HepG2 (cell line): Measurements from ENCODE around the gene ARHGAP25. TPM values are rescaled to one million over a fixed set of nuclear protein-coding genes. Genes with fewer than 3 reads are reported as not detected.

Experiments used
- ATF1 ChIP-seq: IDR thresholded peaks from 2 replicates; pipeline ENCODE4 v1.6.1; 2016; ENCODE audit warnings: mild to moderate bottlenecking, control low read depth
- CBFB ChIP-seq: sonication (generic); formaldehyde crosslinking; IDR thresholded peaks from 2 replicates; pipeline ENCODE4 v1.4.0; 2020; ENCODE audit warnings: missing genetic modification reagents
- CHCHD3 ChIP-seq: sonication (generic); formaldehyde crosslinking; IDR thresholded peaks from 2 replicates; pipeline ENCODE4 v1.8.0; 2022; ENCODE audit warnings: mild to moderate bottlenecking, missing genetic modification reagents, moderate library complexity
- ELF1 ChIP-seq: sonication (generic); formaldehyde crosslinking; IDR thresholded peaks from 2 replicates; pipeline ENCODE4 v1.4.0; 2020; ENCODE audit warnings: missing genetic modification reagents
- ERF ChIP-seq: IDR thresholded peaks from 2 replicates; pipeline ENCODE4 v1.6.1; 2018; ENCODE audit warnings: missing biosample characterization, missing genetic modification reagents
- FOXA3 ChIP-seq: IDR thresholded peaks from 2 replicates; pipeline ENCODE4 v1.6.1; 2016; ENCODE audit warnings: missing genetic modification reagents, missing compliant biosample characterization
- FOXP1 ChIP-seq, 2 experiments: fragments of 450-650 bp in 1 of 2; IDR thresholded peaks; 2 replicates each; pipeline ENCODE4 v1.6.1; 2017 to 2018; ENCODE audit warnings: antibody characterized with exemption in 1 of 2
- GABPA ChIP-seq, 2 experiments: IDR thresholded peaks; 2 replicates each; pipeline ENCODE4 v1.6.1; 2011 to 2016; ENCODE audit warnings: low read depth in 2 of 2, low read length in 1 of 2, missing biosample characterization in 1 of 2, missing genetic modification characterization in 1 of 2
- POGK ChIP-seq: sonication (generic); formaldehyde crosslinking; conservative IDR thresholded peaks from 2 replicates; pipeline ENCODE4 v1.8.0; 2022; ENCODE audit warnings: mild to moderate bottlenecking, moderate library complexity, missing genetic modification reagents
- SMAD1 ChIP-seq: sonication (generic); formaldehyde crosslinking; IDR thresholded peaks from 2 replicates; pipeline ENCODE4 v1.4.0; 2020; ENCODE audit warnings: missing genetic modification reagents, low read depth, mild to moderate bottlenecking, borderline replicate concordance
- TEAD3 ChIP-seq: optimal IDR thresholded peaks from 2 replicates; pipeline ENCODE3; 2016; ENCODE audit warnings: borderline replicate concordance
- TFAP4 ChIP-seq: sonication (generic); IDR thresholded peaks from 2 replicates; pipeline ENCODE4 v1.6.1; 2016; ENCODE audit warnings: low read depth, borderline replicate concordance
- ZBTB1 ChIP-seq: sonication (generic); formaldehyde crosslinking; IDR thresholded peaks from 2 replicates; pipeline ENCODE4 v1.4.0; 2020; ENCODE audit warnings: missing genetic modification reagents, borderline replicate concordance
- ZFP1 ChIP-seq: IDR thresholded peaks from 2 replicates; pipeline ENCODE4 v1.6.1; 2016
- ZNF329 ChIP-seq: sonication (generic); formaldehyde crosslinking; IDR thresholded peaks from 2 replicates; pipeline ENCODE4 v1.9.0; 2021; ENCODE audit warnings: low read depth, mild to moderate bottlenecking, missing genetic modification reagents
- ZNF331 ChIP-seq: sonication (generic); formaldehyde crosslinking; IDR thresholded peaks from 2 replicates; pipeline ENCODE4 v1.4.0; 2020; ENCODE audit warnings: missing genetic modification reagents
- ZSCAN9 ChIP-seq: IDR thresholded peaks from 2 replicates; pipeline ENCODE4 v1.6.1; 2016; ENCODE audit warnings: borderline replicate concordance
- ZZZ3 ChIP-seq: sonication (generic); formaldehyde crosslinking; IDR thresholded peaks from 2 replicates; pipeline ENCODE4 v1.4.0; 2020; ENCODE audit warnings: missing genetic modification reagents, mild to moderate bottlenecking, borderline replicate concordance
- polyA plus RNA-seq, 8 experiments: library from polyadenylated mRNA; depleted of rRNA in 3 of 8; stranded (reverse) in 7 of 8; unstranded in 1 of 8; fragments of >200 nt; fragmentation: Illumina TruSeq in 4 of 8; extraction: Trizol in 4 of 8; gene quantifications; 2 replicates each; pipeline versions ENCODE4 v1.2.1 to v1.2.3, GENCODE V29; 2011 to 2016; ENCODE audit warnings: low read depth in 4 of 8, missing spikeins in 1 of 8, mixed read lengths in 1 of 8; ENCODE audit not compliant: insufficient read depth in 1 of 8
- total RNA-seq, 5 experiments: library from RNA; depleted of rRNA; stranded (reverse); fragments of >200 nt; fragmentation: Illumina TruSeq; extraction: Trizol; gene quantifications; 2 replicates each; pipeline ENCODE4 v1.2.3, GENCODE V29; 2016; ENCODE audit warnings: low read depth in 1 of 5
- TF ChIP-seq, protein P1 (sequence below): sonication (generic); formaldehyde crosslinking; IDR thresholded peaks from 2 replicates; pipeline ENCODE4 v1.4.0; 2020; ENCODE audit warnings: missing genetic modification reagents
- TF ChIP-seq, protein P2 (sequence below): sonication (generic); formaldehyde crosslinking; IDR thresholded peaks from 2 replicates; pipeline ENCODE4 v1.4.0; 2020; ENCODE audit warnings: mild to moderate bottlenecking, missing genetic modification reagents
- TF ChIP-seq, protein P3 (sequence below): sonication (generic); formaldehyde crosslinking; IDR thresholded peaks from 2 replicates; pipeline ENCODE4 v1.4.0; 2020; ENCODE audit warnings: mild to moderate bottlenecking, missing genetic modification reagents, borderline replicate concordance

Gene ARHGAP25
- total and polyA plus RNA-seq, 2 of the 13 experiments (the other 11 are each of a cell fraction or from before 2014, with no cell fraction given), result not detected

GRCh38 chr2:68828887-68829708 lies 94.5 kb downstream of the ARHGAP25 start (continued):
- no peak for TF ChIP-seq ZSCAN9 (CRISPR knock-in tag)
- no peak for TF ChIP-seq CHCHD3
- TF ChIP-seq FOXA3, result 0 out of 2 replicates have a peak, but pooled peaks have one; percentile 11
- no peak for TF ChIP-seq GABPA (IDR thresholded peaks at IDR 0.05; ENCODE audit: low read depth, low read length)
- 0 out of 2 replicates have a peak, but pooled peaks have one; percentile 26 for TF ChIP-seq GABPA (CRISPR knock-in tag; IDR thresholded peaks at IDR 0.05; ENCODE audit: low read depth)
- TF ChIP-seq ERF (CRISPR knock-in tag), result 0 out of 2 replicates have a peak, but pooled peaks have one; percentile 33
- TF ChIP-seq, protein P1, sequence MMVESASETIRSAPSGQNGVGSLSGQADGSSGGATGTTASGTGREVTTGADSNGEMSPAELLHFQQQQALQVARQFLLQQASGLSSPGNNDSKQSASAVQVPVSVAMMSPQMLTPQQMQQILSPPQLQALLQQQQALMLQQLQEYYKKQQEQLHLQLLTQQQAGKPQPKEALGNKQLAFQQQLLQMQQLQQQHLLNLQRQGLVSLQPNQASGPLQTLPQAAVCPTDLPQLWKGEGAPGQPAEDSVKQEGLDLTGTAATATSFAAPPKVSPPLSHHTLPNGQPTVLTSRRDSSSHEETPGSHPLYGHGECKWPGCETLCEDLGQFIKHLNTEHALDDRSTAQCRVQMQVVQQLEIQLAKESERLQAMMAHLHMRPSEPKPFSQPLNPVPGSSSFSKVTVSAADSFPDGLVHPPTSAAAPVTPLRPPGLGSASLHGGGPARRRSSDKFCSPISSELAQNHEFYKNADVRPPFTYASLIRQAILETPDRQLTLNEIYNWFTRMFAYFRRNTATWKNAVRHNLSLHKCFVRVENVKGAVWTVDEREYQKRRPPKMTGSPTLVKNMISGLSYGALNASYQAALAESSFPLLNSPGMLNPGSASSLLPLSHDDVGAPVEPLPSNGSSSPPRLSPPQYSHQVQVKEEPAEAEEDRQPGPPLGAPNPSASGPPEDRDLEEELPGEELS, result 0 out of 2 replicates have a peak, but pooled peaks have one; percentile 29
- TF ChIP-seq SMAD1 (CRISPR knock-in tag), result no peak
- TF ChIP-seq TFAP4, result no peak
- no peak for TF ChIP-seq ZNF329 (CRISPR knock-in tag)
- TF ChIP-seq ZBTB1 (CRISPR knock-in tag), result no peak
- TF ChIP-seq FOXP1 (IDR thresholded peaks at IDR 0.05), result no peak
- peak; percentile 33; the same call in 1 of the 2 replicates for TF ChIP-seq FOXP1 (CRISPR knock-in tag; IDR thresholded peaks at IDR 0.05)
- TF ChIP-seq ZFP1 (CRISPR knock-in tag), result no peak
- TF ChIP-seq, protein P2, sequence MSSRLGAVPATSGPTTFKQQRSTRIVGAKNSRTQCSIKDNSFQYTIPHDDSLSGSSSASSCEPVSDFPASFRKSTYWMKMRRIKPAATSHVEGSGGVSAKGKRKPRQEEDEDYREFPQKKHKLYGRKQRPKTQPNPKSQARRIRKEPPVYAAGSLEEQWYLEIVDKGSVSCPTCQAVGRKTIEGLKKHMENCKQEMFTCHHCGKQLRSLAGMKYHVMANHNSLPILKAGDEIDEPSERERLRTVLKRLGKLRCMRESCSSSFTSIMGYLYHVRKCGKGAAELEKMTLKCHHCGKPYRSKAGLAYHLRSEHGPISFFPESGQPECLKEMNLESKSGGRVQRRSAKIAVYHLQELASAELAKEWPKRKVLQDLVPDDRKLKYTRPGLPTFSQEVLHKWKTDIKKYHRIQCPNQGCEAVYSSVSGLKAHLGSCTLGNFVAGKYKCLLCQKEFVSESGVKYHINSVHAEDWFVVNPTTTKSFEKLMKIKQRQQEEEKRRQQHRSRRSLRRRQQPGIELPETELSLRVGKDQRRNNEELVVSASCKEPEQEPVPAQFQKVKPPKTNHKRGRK, result no peak
- no peak for TF ChIP-seq CBFB (CRISPR knock-in tag)
- 0 out of 2 replicates have a peak, but pooled peaks have one; percentile 41 for TF ChIP-seq POGK
- TF ChIP-seq ZNF331 (CRISPR knock-in tag), result no peak
- peak; percentile 73 for TF ChIP-seq TEAD3 (CRISPR knock-in tag)
- TF ChIP-seq ATF1 (CRISPR knock-in tag), result no peak
- 0 out of 2 replicates have a peak, but pooled peaks have one; percentile 11 for TF ChIP-seq ELF1
- TF ChIP-seq ZZZ3, result no peak
- TF ChIP-seq, protein P3, sequence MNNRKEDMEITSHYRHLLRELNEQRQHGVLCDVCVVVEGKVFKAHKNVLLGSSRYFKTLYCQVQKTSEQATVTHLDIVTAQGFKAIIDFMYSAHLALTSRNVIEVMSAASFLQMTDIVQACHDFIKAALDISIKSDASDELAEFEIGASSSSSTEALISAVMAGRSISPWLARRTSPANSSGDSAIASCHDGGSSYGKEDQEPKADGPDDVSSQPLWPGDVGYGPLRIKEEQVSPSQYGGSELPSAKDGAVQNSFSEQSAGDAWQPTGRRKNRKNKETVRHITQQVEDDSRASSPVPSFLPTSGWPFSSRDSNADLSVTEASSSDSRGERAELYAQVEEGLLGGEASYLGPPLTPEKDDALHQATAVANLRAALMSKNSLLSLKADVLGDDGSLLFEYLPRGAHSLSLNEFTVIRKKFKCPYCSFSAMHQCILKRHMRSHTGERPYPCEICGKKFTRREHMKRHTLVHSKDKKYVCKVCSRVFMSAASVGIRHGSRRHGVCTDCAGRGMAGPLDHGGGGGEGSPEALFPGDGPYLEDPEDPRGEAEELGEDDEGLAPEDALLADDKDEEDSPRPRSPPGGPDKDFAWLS (CRISPR knock-in tag), result no peak
